Testis (tissue), 3 donors: ENCODE measurements around the gene C2orf68. TPM values are rescaled to one million over a fixed set of nuclear protein-coding genes. Genes with fewer than 3 reads are reported as not detected.

Source experiments
- DNase-seq: peaks from one replicate; pipeline ENCODE4 v3.0.0-alpha.2; 2019
- H3K27ac ChIP-seq, 2 donors: fragments of 200-600 bp; sonication (generic); one replicate each; pipeline ENCODE4 v1.5.1; 2019
- H3K27me3 ChIP-seq: fragments of 200-600 bp; sonication (generic); one replicate; pipeline ENCODE4 v1.5.1; 2019
- H3K36me3 ChIP-seq: fragments of 200-600 bp; sonication (generic); one replicate; pipeline ENCODE4 v1.5.1; 2017; ENCODE audit warnings: low read depth; ENCODE audit errors: missing control alignments
- H3K4me1 ChIP-seq: fragments of 200-600 bp; sonication (generic); one replicate; pipeline ENCODE4 v1.5.1; 2019
- H3K4me3 ChIP-seq, 2 donors: fragments of 200-600 bp; sonication (generic); one replicate each; pipeline ENCODE4 v1.5.1; 2017 to 2019
- H3K9me3 ChIP-seq: fragments of 200-600 bp; sonication (generic); one replicate; pipeline ENCODE4 v1.5.1; 2017
- CTCF ChIP-seq, 3 experiments: fragments of 450-650 bp in 2 of 3; fragments of 200-600 bp in 1 of 3; sonication (generic) in 1 of 3; IDR thresholded peaks; one replicate each; pipeline ENCODE4 v1.5.1; 2016 to 2019; ENCODE audit warnings: antibody characterized with exemption in 3 of 3, mild to moderate bottlenecking in 2 of 3, moderate library complexity in 1 of 3
- POLR2A ChIP-seq: fragments of 450-650 bp; IDR thresholded peaks from one replicate; pipeline ENCODE4 v1.6.1; 2017; ENCODE audit warnings: antibody characterized with exemption, mild to moderate bottlenecking, moderate library complexity
- WGBS, 2 donors: methylation state at CpG; one replicate each; pipeline ENCODE4 v1.1.5; 2018; 5-methylcytosine and 5-hydroxymethylcytosine counted together
- intact Hi-C: fragments of 100-400 bp; cut with DNase I; formaldehyde crosslinking; loops from one replicate; pipeline ENCODE4 v1.15.1; 2023; ENCODE audit warnings: low total_unique reads
- polyA plus RNA-seq: library from polyadenylated mRNA; stranded (reverse); fragments of 350-450 nt; fragmentation: Illumina TruSeq; extraction: RNeasy Lipid Tissue Mini Kit (QIAGEN cat#74804); gene quantifications from one replicate; pipeline ENCODE4 v1.2.3, GENCODE V29; 2014; ENCODE audit warnings: low read depth, low replicate concordance; ENCODE audit not compliant: insufficient read depth
- total RNA-seq, 2 donors: library from RNA; depleted of rRNA; stranded (reverse); fragments of >200 nt; gene quantifications; one replicate each; pipeline ENCODE4 v1.2.3, GENCODE V29; 2016

Gene C2orf68
- total and polyA plus RNA-seq, 3 donors from 2014 or later = 22.9 to 55.7 (median 37.6) TPM

GRCh38 chr2:85611217-85611704, 605 bp downstream of the C2orf68 start:
- intact Hi-C loops = no loop called here
- 4 to 5% methylated on average over 22 to 24 of the region's 24 CpGs for whole genome bisulfite sequencing, 2 donors
- Histone ChIP-seq H3K9me3 (no peaks in the 10 kb centered on the region), H3K27ac (peak overlapping the region; percentile 78 to 86), H3K4me3 (peak overlapping the region; percentile 83 to 99), H3K4me1 (peaks cover 10% of the 10 kb centered on the region), H3K27me3 (no peaks in the 10 kb centered on the region), H3K36me3 (no peaks in the 10 kb centered on the region)
- DNase-seq = no peak
- TF ChIP-seq CTCF (IDR thresholded peaks at IDR 0.05) = no peak
- no peak for TF ChIP-seq POLR2A

- intact Hi-C loops = no loop called here
- no peak for DNase-seq
- H3K4me1 ChIP-seq = peaks cover 32% of the 10 kb centered on the region
- H3K36me3 ChIP-seq = no peaks in the 10 kb centered on the region
- no peaks in the 10 kb centered on the region for H3K9me3 ChIP-seq
- H3K27ac ChIP-seq = no peak overlapping the region
- WGBS, 2 donors = 68 to 77% methylated on average over 9 of the region's 9 CpGs
- no peaks in the 10 kb centered on the region for H3K27me3 ChIP-seq
- TF ChIP-seq POLR2A = no peak
- no peak for TF ChIP-seq CTCF (IDR thresholded peaks at IDR 0.05)
- H3K4me3 ChIP-seq = no peak overlapping the region
These were observed 4.3 kb downstream of the C2orf68 start for GRCh38 chr2:85607268-85608215.

- H3K4me1 ChIP-seq = peaks cover 39% of the 10 kb centered on the region
These were observed 5.8 kb downstream of the C2orf68 start for GRCh38 chr2:85606116-85606455.

GRCh38 chr2:85605406-85606115, 6.3 kb downstream of the C2orf68 start:
- no peaks in the 10 kb centered on the region for H3K9me3 ChIP-seq
- intact Hi-C loops = no loop called here
- H3K27ac ChIP-seq = peak overlapping the region in 1 of 2 donors; percentile 52
- H3K36me3 ChIP-seq = no peaks in the 10 kb centered on the region
- peaks cover 41% of the 10 kb centered on the region for H3K4me1 ChIP-seq
- TF ChIP-seq CTCF (IDR thresholded peaks at IDR 0.05) = no peak
- no peak for TF ChIP-seq POLR2A
- H3K4me3 ChIP-seq = no peak overlapping the region
- H3K27me3 ChIP-seq = no peaks in the 10 kb centered on the region
- WGBS, 2 donors = 51 to 56% methylated on average over 4 of the region's 4 CpGs
- DNase-seq = no peak

More at GRCh38 chr2:85606116-85606455, 5.8 kb downstream of the C2orf68 start:
- Histone ChIP-seq H3K9me3 (no peaks in the 10 kb centered on the region), H3K4me3 (no peak overlapping the region), H3K27ac (peak overlapping the region in 1 of 2 donors; percentile 52), H3K36me3 (no peaks in the 10 kb centered on the region), H3K27me3 (no peaks in the 10 kb centered on the region)
- WGBS, 2 donors = 62 to 87% methylated on average over 7 of the region's 7 CpGs
- no peak for TF ChIP-seq CTCF (IDR thresholded peaks at IDR 0.05)
- no peak for TF ChIP-seq POLR2A
- no peak for DNase-seq
- intact Hi-C loops = no loop called here
